SW480 (cell line): ENCODE results near the gene ABCC8.

Experiments
- DNase-seq: peaks from one replicate; pipeline ENCODE4 v3.0.0-alpha.2; 2016; ENCODE audit warnings: low spot score

ABCC8 gene

DNA sequence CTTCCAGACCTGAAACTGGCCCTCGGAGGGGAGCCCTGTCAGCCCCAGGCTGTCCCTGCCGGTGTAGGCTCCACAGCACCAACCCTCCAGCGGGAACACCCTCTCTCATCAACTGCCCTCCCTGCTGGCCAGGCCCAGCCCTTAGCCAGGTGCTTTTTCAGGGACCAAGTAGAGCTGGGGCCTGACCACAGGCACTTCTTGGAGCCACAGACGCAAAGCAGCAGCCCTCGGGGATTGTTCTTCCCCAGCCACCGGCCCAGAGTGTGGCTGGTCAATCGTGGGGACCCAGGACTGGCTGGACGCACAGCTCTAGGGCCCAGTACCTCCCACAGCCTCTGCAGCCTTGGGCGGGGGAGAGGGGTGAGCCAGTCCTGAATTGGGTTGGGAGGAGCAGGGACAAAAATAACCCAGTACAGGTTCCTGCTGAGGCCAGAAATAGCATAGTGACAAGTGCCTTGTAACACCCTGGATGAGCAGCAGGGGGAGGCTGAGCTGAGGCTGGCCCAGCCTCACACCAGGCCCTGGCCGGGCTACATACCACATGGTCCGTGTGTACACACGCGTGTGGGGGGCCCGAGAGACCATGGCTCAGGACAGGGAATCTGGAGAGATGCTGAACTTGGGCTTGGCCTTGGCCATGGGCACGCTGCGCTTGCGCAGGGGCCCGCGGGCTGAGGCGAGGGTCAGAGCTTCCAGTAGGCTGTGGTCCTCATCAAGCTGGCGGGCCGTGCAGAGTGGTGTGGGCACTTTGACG lies 90.1 kb downstream of the ABCC8 start:
- peak; percentile 57 for DNase-seq

DNA sequence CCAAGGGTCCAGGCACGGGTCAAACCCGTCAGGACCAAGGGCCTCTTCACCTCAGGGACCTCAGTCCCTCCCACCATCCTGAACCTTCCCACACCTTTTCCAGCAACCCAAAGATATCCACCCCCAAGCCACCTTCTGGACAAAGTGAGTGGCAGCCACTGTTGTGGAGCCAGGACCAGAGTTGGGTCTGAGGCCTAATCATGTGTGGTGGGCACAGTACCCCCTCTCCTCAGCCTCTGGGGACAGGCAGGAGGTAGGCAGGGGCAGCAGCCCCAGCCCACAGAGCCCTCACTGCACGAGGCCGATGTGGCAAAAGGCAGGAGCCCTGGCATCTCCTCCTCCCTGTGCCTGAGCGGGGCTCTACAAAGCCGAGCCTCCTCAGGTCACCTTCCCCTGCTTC lies 90.7 kb downstream of the ABCC8 start:
- no peak for DNase-seq

DNA sequence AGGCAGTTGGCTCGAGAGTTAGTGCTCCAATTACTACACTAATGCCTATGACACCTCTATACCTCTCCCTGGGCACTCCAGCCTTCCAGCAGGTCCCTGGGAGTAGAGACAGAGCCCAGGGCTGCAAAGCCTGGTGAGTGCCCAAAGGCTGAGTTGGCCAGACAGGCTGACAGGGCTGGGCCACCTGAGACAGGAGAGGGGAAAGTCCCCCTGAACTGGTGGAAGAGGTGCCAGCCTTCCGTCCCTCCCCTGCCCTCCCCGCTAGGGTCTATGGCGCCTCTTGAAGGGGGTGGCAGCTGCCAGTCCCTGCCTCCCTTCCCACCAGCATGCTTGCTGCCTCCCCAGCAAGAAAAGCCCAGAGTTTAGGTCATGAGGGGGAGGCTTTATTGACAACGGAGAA lies 91.2 kb downstream of the ABCC8 start:
- no peak for DNase-seq

DNA sequence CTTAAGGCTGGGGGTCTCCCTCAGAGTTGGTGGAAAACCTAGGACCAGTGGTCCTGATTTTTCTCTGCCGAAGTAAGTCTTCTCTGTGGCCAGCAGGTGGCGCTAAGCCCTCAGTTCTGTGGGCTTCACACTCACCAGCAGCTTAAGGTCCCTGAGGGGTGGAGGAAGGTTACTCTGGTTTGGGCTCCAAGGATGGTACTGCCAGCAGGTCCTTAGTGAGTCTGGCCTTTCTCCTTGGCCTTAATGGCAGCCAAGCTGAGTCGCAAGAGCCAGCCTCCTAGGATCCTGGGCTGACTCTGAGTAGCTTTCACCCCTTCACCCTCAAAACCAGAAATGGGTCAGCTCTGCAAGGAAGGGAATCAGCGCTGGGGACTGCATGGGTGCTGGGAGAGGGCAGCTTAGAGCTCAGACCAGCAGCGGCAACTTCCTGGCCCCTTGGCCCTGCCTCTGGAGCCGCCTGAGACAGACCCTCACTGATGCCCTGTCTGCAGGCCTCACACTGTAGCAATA lies 92.6 kb downstream of the ABCC8 start:
- DNase-seq: peak; percentile 76

DNA sequence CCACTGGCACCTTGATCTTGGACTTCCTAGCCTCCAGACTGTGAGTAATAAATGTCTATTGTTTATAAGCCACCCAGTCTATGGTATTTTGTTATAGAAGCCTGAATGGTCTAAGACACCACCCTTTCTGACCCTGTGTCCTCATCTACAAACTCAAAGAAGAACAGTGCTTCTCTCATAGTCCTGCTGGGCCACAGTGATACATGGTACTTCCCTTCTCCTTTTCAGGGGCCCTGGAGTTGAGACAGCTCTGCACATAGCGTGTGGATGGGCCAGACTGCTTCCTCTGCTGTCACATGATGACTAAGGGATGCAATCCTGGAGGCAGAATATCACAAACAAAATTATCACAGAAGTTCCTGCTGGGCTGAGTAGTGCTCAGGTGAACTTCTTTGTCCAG lies 93.2 kb downstream of the ABCC8 start:
- DNase-seq: no peak

DNA sequence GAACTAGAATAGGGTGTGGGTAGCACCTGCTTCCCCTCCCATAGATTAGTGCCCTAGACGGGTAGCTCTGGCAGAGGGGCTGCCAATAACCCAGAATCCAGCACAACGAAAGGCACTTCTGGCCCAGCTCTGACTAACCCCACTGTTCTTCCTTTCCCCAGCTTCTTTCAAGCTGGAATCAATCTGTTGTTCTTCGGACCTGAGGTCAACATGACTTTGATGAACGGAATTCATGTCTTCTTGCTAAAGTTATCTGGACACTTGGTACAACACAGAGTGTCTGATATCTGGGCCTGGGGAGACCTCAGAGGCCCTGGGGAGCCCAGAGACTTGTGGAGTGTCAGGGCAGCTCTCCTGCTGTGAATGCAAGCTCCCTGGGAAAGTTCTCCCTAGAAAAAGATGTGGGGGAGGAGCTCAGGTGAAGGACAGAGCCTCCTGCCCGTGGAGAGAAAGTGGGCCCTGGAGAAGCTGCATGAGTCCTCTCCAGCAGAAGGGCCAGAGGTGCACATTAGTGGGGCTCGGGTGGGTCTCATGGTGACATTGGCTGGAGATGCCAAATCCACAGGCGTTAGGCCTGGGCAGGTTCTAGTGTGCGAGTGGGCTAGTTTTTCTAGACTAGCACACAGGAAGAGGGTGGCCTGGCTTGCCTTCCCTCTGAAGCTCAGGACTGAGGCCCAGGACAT lies 94.5 kb downstream of the ABCC8 start:
- no peak for DNase-seq

DNA sequence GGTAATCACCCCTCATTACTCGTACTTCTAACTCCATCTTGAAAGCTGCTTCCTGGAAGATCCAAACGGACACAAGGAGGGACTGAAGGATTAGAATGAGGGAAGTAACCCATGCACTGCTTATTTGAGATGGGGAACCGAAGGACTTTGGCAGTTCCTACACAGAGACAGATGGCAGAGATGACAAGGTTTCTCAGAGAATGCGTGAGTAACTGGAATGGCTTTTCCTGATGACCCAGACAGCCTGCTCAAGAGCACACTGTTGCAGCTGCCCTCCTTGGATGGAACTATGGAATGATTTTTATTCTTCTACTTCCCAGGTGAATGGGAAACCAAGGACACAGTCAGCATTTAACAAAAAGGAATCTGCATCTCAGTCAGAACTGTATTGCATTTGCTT lies 95.5 kb downstream of the ABCC8 start:
- DNase-seq: no peak

DNA sequence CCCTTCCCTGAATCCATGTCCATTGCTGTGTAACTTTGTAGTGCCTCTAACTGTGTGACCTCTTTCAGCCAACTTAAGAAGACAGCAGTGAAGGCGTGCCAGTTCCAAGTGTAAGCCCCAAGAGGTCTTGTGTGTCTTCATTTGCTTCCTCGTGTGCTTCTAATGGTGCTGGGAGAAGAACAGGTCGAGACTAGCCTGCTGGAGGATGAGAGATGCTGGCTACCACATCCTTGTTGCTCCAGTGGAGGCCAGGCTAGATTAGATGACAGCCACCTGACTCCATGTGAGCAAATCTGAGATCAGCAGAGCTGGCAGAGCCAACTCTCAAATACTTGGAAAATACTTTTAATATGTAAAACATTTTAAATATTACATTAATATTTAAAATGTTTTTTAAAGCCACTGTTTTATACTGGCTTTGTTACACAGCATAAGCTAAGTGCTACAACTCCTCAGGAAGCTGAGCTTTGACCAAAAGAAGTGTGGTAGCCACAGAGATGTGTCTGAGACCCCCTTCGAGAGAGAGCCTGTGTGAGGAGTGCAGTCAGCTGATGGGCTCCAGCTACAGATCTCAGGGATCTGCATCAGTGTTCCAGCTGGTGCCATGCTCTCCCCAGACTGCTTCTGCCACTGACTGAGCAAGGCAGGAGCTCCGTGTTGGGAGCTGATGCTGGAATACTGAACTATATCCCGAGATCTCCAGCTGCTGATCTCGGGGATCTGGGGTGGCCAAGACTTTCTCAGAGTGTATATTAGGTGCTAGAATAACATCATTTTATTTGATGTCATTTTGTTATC lies 97.1 kb downstream of the ABCC8 start:
- no peak for DNase-seq

DNA sequence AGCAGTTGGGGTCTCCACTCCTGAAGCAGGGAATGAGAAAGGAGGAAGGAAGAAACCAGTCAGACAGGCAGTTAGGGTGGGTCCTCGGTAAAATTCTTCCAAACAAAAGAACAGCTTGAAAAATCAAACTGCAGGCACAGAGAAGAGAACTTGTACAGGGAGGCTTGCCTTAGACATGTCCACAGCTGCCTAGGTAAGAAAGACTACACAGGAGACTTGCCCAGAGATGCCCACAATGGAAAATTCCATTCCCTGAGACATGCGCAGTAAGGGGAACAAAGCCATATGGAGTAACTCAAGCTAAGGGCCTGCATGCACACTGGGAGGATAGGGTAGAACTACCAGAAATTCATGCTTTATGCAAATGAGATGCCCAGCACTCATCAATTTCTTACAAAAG lies 98.0 kb downstream of the ABCC8 start:
- no peak for DNase-seq

DNA sequence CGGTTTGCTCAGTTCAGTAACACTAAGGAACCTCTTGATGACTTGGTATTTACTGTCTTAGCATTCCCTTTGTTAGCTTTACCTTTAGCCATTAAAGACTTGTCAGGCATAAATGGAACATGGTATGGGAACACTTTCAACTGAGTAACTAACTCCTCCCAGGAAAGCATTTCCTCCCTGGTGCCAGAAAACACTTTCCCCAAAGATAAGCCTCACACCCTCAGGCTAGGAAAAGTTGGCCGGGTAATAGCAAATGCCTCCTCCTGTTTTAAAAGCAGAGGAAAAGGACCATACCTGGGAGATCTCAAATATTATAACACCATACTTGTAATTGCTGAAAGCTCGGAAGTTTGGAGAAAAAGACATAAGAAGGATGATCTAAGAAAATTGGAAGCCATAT lies 100.2 kb downstream of the ABCC8 start:
- DNase-seq: no peak

DNA sequence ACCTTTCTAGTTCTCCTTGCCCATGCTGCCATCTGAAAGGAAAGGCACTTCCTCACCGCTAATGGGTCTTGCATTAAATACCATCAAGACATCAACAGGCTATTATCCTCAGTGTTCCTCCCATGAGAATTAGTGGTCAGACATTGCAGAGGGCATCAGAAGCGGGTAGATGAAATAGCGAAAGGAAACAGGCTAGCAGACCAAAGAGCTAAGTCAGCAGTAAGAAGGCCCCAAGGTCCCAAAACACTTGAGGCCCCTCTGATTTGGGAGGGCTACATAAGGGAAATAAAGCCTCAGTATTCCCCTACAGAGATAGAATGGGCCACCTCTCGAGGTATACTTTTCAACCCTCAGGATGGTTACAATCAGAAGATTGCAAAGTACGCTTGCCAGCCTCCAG lies 101.1 kb downstream of the ABCC8 start:
- no peak for DNase-seq

DNA sequence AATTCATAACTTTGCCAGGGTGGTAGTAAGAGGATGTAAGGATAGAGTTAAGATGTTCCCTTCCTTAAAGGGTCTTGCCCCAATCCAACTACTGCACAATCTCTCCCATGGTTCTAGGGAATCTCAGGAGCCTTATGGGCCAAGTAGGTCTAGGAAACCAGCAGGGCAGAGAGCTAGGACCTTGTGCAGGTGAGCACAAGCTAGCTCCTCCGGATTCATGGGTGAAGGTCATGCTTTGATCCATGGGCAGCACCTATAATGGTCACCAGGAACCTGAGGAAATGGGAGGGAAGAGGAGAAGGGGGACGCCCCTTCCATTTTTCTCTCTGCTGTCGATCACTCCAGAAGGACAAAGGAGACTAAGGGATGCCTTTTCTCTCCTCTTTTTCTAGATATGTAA lies 105.0 kb downstream of the ABCC8 start:
- no peak for DNase-seq

DNA sequence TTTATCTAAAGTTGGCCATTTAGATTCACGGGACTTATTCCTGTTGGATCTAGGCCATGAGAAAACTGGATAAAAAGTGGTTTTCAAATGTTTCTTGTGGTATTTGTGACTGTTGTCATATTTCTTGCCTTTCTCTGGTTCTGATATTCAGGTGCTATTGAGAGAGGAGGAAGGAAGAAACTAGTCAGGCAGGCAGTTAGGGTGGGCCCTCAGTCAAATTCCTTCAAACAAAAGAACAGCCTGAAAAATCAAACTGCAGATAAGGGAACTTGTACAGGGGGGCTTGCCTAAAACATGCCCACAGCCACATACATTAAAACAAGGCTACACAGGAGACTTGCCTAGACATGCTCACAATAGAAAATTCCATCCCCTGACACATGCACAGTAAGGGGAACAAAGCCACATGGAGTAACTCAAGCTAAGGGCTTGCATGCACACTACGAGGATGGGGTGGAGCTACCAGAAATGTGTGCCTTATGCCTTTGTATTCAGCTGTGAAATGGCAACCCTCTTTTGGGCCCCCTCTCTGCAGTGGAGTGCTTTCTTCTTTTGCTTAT lies 106.9 kb downstream of the ABCC8 start:
- DNase-seq: no peak

DNA sequence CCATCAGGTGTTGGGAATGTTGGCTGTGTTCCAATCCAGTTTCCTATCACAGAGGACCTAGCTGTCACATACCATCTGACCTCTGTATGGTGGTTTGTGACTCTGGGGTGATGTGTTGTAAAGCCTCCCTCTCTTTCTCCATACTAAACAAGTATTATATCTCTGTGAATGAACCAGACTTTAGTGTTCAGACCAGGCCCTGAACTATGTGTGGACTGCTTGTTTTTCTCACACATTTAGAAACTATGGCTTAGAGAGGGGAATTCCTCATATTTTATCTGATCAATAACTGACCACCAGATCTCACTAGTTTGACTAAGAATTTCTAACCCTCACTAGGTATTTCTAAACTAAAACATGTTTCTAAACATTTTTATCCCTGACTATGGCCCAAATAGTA lies 107.6 kb downstream of the ABCC8 start:
- DNase-seq: no peak

DNA sequence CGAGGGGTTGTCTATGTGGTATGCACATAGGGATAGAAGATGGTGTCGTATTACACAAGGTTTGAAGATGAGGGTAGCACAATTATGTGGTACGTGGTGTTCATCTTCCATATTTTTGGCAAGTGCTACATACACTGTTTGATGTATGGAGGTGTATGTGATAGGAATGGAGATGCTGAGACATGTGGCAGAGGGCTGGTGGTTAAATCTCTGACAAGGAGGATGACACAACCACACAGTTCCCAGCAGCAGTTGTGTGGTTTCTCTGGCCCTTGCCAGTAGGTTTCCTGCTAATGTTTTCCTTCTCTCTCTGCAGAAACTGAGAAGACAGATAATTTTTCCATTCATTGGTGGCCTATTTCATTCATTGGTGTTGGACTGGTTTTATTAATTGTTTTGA lies 108.1 kb downstream of the ABCC8 start:
- DNase-seq: no peak

DNA sequence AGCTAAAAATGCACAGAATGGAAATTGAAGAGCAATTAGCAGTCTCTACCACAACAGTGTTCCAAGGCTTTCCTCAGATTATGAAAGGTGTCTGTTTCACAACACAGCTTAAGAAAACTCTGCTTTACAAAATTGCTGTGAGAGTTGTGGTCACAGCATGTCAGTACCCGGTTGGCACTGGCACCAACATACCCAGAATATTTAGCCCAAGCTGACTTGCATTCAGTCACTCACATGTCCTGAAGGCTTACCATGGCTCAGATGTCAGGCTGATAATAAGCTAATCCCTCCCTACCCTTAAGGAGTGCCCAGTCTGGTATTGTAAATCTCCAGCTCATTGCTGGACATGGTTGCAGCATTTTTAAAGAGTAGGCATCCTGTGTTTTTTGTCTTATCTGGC lies 110.2 kb downstream of the ABCC8 start:
- DNase-seq: no peak

DNA sequence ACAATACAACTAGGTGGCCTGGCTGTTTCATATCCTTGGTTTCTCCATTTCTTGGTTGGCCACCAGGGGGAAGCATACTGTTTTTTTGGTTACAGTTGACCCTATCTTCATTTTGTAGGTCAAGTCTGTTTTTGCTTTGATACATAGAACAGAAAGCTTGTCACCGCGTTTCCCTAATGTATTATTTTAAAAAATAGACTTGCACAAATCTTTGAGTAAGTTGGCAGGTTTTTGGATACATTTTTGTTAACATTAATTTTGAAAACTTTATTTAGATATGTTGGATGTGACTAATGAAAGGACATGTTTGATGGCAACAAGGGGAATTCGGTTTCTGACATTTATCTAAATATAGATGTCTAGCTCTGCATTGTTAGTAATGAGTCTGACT lies 122.0 kb downstream of the ABCC8 start:
- DNase-seq: peak; percentile 88

DNA sequence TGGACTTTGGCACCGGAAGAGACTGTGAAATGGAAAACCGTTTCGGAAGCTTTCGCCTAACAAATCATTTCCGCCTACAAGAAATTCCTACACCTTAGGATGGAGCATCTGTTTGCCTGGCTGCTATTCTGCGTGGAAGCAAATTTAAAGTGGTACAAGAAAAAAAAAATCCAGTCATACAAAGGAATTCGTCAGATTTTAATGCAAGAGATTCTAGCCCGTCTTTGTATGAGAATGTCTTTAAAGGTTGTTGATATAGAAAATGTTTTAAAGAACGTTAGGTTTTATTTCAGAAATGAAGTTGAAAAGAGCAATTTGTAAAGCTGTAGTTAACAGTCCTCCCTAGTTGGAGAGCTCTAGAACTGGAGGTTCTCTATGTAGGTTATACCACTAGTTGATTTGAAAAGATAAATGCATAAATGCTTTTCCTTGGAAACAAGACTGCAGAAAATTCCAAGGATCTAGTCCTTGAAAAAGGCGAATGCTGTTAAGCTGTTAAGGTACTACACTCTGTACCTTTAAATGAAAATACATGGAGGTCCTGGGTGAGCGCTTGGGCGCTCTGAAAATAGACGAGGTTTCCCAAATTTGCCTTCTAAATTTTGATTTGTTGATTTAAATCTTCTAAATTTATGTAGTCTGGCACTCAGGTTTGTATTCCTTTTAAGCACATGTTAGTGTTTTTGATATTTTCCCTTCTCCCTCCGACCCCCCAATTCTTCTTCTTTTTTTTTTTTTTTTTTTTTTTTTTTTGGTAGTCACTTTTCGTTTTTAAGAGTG lies 122.6 kb downstream of the ABCC8 start:
- DNase-seq: peak; percentile 25

DNA sequence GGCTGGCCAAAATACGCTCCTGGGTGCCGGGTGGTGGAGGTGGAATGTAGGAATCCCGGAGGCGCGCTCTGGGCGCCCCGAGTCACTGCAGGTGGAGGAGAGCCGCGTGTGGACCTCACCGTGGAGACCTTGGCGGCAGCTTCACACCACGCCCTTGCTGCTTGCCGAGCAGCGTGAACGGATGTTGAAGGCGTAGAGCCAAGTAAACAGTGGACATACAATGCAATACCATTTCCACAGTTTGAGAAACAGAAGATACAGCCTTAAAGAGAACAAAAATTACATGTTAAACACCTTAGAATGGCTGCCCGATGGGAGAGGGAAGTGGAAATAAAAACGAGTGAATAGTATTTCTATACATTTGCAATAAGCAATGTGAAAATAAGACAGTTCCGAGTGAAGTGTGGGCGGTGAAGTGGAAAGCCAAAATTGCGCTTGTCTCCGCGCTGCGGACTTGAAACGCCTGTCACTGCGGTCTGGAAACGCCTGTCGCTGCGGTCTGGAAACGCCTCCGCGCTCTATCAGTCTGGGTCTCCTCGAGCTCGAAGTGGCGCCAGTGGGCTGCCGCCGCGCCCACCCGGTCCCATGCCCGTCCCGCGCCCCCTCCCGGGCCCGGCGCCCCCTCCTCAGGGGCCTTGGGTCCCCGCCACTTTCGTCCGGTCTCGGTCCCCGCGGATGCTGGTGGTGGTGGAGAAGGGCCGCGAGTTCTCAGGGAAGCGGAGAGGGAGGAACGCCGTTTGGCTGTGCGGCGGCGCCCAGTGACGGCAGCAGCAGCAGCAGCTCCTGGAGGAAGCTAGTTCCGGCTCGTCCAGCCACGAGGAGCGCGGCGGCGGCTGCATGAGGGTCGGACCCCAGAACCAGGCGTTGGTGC lies 123.5 kb downstream of the ABCC8 start:
- peak; percentile 90 for DNase-seq

DNA sequence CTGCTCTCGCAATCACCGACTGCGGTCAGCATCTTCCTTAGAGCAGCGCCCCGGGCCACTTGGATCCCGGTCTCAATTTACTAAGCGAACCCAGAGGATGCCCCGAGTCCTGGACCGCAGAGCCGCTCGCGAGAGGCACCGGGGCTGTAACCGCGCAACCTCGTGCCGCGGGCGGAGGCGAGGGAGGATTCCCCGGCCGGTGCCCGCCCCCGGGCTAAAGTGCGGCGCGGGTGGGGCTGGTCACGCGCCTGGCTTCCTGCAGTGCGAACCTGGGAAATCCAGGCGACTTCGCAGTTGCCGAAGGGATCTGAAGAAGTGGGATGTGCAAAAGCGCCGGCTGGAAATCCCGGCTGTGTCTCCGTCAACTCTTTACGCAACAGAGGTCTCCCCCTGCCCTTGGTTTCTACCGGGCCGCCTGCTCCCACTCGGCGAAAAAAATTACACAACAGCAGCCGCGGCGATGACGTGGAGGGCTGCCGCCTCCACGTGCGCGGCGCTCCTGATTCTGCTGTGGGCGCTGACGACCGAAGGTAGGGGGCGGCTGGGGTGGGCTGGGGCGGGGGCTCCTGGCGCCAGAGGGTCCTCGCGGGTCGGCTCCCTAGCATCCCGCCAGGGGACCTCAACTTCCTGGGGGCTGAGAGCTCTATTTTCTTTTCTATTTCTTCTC lies 125.0 kb downstream of the ABCC8 start, which contains the start of gene NCR3LG1:
TSS of gene NCR3LG1 (plus strand) at position 291 of the 667 bp plus-strand sequence. CDS start at position 461, 170 bp downstream.
- peak; percentile 69 for DNase-seq
